Small intestine (tissue), 7 donors: ENCODE data around the gene AMPH. TPM values are rescaled to one million over a fixed set of nuclear protein-coding genes. Genes with fewer than 3 reads are reported as not detected.

ENCODE experiments used
- DNase-seq, 2 donors: peaks; one replicate each; pipeline versions ENCODE4 v3.0.0 to v3.0.0-alpha.2; 2013
- FAIRE-seq: peaks from 2 replicates; lab custom pipeline; 2012; peaks lifted over from hg19 to GRCh38; lab: Jason Lieb, UNC
- H3K27ac ChIP-seq, 3 donors: one replicate each; pipeline ENCODE4 v1.5.1; 2013; ENCODE audit warnings: low read length in 2 of 3, mild to moderate bottlenecking in 2 of 3, control low read depth in 1 of 3, inconsistent platforms in 1 of 3, low read depth in 1 of 3, moderate library complexity in 1 of 3
- H3K27me3 ChIP-seq, 3 donors: one replicate each; pipeline ENCODE4 v1.6.1; 2013; ENCODE audit warnings: low read length in 3 of 3, inconsistent platforms in 1 of 3; ENCODE audit not compliant: control insufficient read depth in 3 of 3, insufficient read depth in 3 of 3
- H3K36me3 ChIP-seq, 3 donors: one replicate each; pipeline ENCODE4 v1.6.1; 2013; ENCODE audit warnings: low read length in 3 of 3, inconsistent platforms in 1 of 3, low read depth in 1 of 3, mild to moderate bottlenecking in 1 of 3, moderate library complexity in 1 of 3; ENCODE audit not compliant: control insufficient read depth in 3 of 3, insufficient read depth in 2 of 3
- H3K4me1 ChIP-seq, 3 donors: one replicate each; pipeline ENCODE4 v1.6.1; 2013; ENCODE audit warnings: low read length in 2 of 3, inconsistent platforms in 1 of 3, low read depth in 1 of 3, mild to moderate bottlenecking in 1 of 3, moderate library complexity in 1 of 3; ENCODE audit not compliant: control insufficient read depth in 3 of 3, insufficient read depth in 2 of 3
- H3K4me3 ChIP-seq, 3 donors: one replicate each; pipeline ENCODE4 v1.5.1; 2013; ENCODE audit warnings: low read length in 3 of 3, control low read depth in 1 of 3, inconsistent platforms in 1 of 3, low read depth in 1 of 3, mild to moderate bottlenecking in 1 of 3, moderate library complexity in 1 of 3
- H3K9me3 ChIP-seq, 2 donors: one replicate each; pipeline ENCODE4 v1.6.1; 2013; ENCODE audit warnings: low read depth in 1 of 2, low read length in 1 of 2; ENCODE audit not compliant: control insufficient read depth in 2 of 2, insufficient read depth in 1 of 2
- WGBS, 3 donors: extraction: QIAGEN DNeasy Blood & Tissue Kit; methylation state at CpG; one replicate each; pipeline ENCODE4 v1.1.7; 2013; 5-methylcytosine and 5-hydroxymethylcytosine counted together
- polyA plus RNA-seq, 4 donors: library from polyadenylated mRNA; stranded (reverse) in 3 of 4; unstranded in 1 of 4; fragments of 200-250 nt in 3 of 4; fragments of 120-200 nt in 1 of 4; gene quantifications; one replicate each; pipeline versions ENCODE4 v1.2.1 to v1.2.3, GENCODE V29; 2013
- donor health status: healthy with polysubstance abuse.
- donor health status: control.
- donor health status: control.
- donor health status: Bipolar disorder and iron deficiency.
- donor health status: healthy.

The AMPH gene
- polyA plus RNA-seq, 4 donors, result 0.54 to 2.7 (median 1.6) TPM; not detected in 1

DNA sequence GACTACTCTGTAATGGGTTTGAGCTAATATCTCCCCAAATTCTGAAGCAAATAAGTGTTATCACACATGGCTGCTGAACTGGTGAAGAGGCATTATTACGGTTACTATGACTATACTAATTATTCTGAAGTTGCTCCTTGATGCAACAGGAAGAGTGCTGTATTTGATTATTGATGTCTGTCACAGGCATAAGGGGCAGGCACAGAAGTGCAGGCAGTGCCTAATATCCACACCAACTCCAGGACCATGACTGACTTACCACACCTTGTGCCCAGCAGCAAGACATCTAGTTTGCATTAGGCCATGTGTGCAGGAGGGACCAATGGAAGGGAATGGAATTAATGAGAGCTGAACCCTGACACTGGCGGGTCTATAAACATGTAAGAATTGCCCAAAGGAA is 62.7 kb downstream of the AMPH start:
- Histone ChIP-seq H3K27ac (no peak overlapping the region), H3K27me3 (no peaks in the 10 kb centered on the region), H3K4me3 (no peak overlapping the region), H3K9me3 (no peaks in the 10 kb centered on the region), H3K36me3 (no peaks in the 10 kb centered on the region), H3K4me1 (no peaks in the 10 kb centered on the region)
- WGBS, 3 donors, result 77 to 93% (median 83%) methylated on average over 2 of the region's 2 CpGs
- DNase-seq (no peak), FAIRE-seq (no peak)

DNA sequence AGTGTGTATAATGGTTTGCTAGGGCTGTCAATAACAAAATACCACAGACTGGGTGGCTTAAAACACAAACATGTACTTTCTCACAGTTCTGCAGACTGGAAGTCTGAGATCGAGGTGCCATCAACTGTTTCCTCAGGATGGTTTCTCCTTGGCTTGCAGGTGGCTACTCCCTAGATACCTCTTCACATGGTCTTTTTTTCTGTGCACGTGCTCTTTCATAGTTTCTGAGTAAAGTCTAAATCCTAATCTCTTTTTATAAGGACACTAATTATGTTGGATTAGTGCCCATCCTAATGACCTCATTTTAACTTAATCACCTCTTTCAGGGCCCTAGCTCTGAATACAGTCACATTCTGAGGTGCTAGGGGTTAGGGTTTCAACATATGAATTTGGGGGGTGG is 65.9 kb downstream of the AMPH start:
- H3K27me3 ChIP-seq, result no peaks in the 10 kb centered on the region
- H3K9me3 ChIP-seq, result no peaks in the 10 kb centered on the region
- peak in 1 of 2 donors; percentile 17 for DNase-seq
- no peak for FAIRE-seq
- H3K36me3 ChIP-seq, result no peaks in the 10 kb centered on the region
- no peak overlapping the region for H3K27ac ChIP-seq
- no peaks in the 10 kb centered on the region for H3K4me1 ChIP-seq
- H3K4me3 ChIP-seq, result no peak overlapping the region
- WGBS, 3 donors, result 14 to 59% (median 37%) methylated on average over 2 of the region's 2 CpGs

DNA sequence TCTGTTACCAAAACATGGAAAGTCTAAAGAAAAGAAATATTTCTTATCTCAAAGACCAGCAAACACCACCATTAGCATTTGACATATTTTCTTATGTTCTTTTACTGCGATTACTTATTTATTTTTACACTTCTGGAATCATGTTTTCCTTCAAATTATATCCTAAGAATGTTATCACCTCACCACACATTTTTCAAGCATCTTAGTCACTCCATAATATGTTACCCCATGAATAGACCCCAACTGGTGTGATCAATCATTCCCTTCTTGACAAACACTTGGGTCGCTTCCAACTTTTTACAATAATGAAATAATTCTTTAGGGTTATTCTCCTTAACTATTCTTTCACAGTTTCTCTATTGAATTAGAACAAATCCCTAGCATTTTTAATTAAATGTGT is 67.4 kb downstream of the AMPH start:
- no peaks in the 10 kb centered on the region for H3K9me3 ChIP-seq
- no peak for DNase-seq
- 79 to 88% (median 81%) methylated on average over 2 of the region's 2 CpGs for WGBS, 3 donors
- H3K27me3 ChIP-seq, result no peaks in the 10 kb centered on the region
- no peak overlapping the region for H3K4me3 ChIP-seq
- no peak for FAIRE-seq
- no peaks in the 10 kb centered on the region for H3K36me3 ChIP-seq
- no peak overlapping the region for H3K27ac ChIP-seq
- no peaks in the 10 kb centered on the region for H3K4me1 ChIP-seq

DNA sequence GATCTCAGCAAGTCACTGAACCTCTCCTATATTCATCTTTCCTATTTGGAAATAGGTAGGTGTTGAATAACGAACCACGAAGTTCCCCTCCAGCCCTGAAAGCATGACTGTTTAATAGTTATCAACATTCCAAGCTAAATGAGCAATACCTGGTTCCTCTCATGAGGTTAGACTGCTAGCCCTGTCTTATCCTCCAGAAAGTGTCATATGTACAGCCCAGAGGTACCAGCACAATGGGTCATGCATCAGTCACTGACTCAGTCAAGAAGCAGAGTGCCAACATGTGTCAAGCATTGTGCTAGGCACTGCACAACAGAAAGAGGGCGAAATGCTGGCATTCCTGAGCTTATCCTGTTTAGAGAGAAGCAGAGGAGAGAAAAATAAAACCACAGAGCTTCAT is 70.0 kb downstream of the AMPH start:
- FAIRE-seq (no peak), DNase-seq (no peak)
- Histone ChIP-seq H3K9me3 (no peaks in the 10 kb centered on the region), H3K4me1 (no peaks in the 10 kb centered on the region), H3K27ac (no peak overlapping the region), H3K36me3 (no peaks in the 10 kb centered on the region), H3K27me3 (no peaks in the 10 kb centered on the region), H3K4me3 (no peak overlapping the region)
- WGBS, 3 donors, result 60 to 83% (median 66%) methylated on average over 3 of the region's 3 CpGs

DNA sequence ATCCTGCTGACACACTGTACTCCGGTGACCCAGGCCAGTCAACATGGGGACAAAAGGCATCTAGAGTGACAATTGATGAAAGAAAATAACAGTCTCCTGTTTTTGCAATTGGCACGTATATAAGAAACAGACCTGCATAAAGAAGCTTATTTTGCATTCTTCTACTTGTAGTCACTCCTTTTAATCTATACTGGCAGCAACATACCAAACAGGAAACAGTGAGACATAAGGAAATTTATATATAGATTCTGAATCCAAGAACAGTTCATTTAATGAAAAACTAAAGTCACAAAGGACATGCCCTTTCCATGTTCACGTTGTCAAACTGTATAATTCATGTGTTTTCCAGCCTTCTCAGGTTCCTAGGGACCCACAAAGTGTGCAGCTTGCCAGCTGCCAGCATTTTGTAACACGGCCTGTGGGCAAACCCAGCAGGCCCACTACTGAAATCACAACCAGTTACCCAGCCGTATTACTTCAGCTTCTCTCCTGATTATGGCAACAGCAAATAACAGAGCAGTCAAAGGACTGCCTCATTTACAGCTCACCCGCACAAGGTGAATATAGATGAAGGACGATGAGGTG is 72.3 kb downstream of the AMPH start:
- H3K9me3 ChIP-seq, result no peaks in the 10 kb centered on the region
- FAIRE-seq, result no peak
- no peaks in the 10 kb centered on the region for H3K36me3 ChIP-seq
- H3K4me1 ChIP-seq, result no peaks in the 10 kb centered on the region
- no peak overlapping the region for H3K4me3 ChIP-seq
- 77 to 80% (median 79%) methylated on average over 7 of the region's 7 CpGs for WGBS, 3 donors
- no peak for DNase-seq
- no peaks in the 10 kb centered on the region for H3K27me3 ChIP-seq
- no peak overlapping the region for H3K27ac ChIP-seq

DNA sequence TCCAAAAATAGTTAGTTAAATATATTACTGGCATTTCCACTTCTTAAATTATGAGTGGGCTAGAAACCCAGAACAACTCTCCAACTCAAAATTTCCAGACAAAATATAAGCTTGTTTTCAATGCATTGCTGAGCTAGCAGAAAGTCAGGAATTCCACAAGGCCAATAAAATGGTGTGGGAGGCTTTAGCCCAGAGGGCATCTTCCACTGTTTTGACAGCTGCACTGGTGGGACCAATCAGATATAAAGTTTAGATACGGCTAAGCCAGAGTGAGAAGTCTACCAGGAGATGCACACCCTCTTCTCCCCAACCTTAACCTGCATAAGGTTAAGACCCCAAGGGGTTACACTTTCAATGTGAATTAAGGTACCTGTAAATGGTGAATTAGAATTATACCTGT is 76.6 kb downstream of the AMPH start:
- Histone ChIP-seq H3K27ac (no peak overlapping the region), H3K9me3 (no peaks in the 10 kb centered on the region), H3K4me1 (no peaks in the 10 kb centered on the region), H3K36me3 (no peaks in the 10 kb centered on the region), H3K27me3 (no peaks in the 10 kb centered on the region), H3K4me3 (no peak overlapping the region)
- DNase-seq, result no peak
- no peak for FAIRE-seq
- 45 to 72% (median 48%) methylated on average over 1 of the region's 1 CpG for WGBS, 3 donors

DNA sequence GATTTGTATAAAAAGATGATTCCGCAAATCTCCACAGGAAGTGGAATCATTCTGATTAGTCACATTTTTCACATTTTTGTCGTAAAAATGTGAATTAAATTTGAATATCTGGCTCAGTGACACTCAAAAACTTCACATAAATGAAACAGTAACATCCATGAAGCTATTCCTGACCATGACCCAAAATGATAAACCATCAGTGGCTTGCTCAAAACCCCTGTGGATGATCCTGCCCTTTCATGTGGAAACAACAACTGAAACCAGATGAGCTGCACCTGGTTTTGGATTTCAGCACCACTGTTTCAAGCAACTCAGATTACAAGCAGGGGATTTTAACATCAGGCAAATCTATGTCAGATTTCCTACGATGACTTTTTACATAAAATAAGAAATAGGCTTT is 80.3 kb downstream of the AMPH start:
- DNase-seq, result no peak
- 48 to 51% (median 50%) methylated on average over 3 of the region's 3 CpGs for WGBS, 3 donors
- H3K9me3 ChIP-seq, result no peaks in the 10 kb centered on the region
- no peaks in the 10 kb centered on the region for H3K36me3 ChIP-seq
- H3K4me1 ChIP-seq, result no peaks in the 10 kb centered on the region
- no peak overlapping the region for H3K27ac ChIP-seq
- FAIRE-seq, result no peak
- peaks cover 0 to 2% (median 0%) of the 10 kb centered on the region in 3 donors for H3K27me3 ChIP-seq
- H3K4me3 ChIP-seq, result no peak overlapping the region

DNA sequence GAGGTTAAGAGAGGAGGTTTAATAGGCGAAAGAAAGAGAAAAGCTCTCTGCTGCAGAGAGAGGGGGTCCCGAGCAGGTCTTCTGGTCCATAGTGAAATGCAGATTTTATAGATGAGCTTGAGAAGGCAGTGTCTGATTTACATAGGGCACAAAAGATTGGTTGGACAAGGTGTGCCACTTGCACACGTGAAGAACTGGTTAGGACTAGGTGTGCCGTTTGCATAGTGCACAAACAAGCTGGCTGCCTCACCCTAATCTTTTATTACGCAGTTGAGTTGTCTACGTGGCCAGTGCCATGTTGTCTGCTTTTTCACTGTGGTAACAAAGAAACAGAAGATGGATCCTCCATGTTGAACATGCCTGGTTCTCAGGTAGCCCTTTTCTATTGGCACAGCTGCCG is 82.6 kb downstream of the AMPH start:
- peaks cover 0 to 2% (median 0%) of the 10 kb centered on the region in 3 donors for H3K27me3 ChIP-seq
- no peaks in the 10 kb centered on the region for H3K36me3 ChIP-seq
- WGBS, 3 donors, result 57 to 81% (median 73%) methylated on average over 7 of the region's 7 CpGs
- no peak overlapping the region for H3K27ac ChIP-seq
- no peak for FAIRE-seq
- no peak for DNase-seq
- no peak overlapping the region for H3K4me3 ChIP-seq
- H3K4me1 ChIP-seq, result no peaks in the 10 kb centered on the region
- H3K9me3 ChIP-seq, result no peaks in the 10 kb centered on the region

DNA sequence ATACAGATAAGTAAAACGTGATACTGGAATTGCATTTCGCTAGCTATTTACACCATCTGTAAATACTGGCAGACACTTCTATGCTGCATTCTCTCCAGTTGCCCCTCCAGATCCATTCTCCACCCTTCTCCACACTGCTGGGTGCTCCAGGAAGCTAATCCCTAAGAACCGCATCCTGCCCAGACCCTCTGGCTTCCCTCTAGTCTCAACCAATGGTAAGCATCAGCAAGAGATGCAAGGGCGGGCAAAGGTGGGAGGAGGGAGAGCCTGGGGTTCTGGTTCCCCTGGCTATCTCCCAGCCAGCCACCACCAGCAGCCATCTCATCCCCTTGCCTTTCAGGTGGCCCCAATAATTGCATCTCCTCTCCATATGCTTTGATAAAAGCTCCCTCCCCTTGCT is 84.4 kb downstream of the AMPH start:
- H3K27ac ChIP-seq, result no peak overlapping the region
- 45 to 76% (median 56%) methylated on average over 4 of the region's 4 CpGs for WGBS, 3 donors

More for the DNA sequence above, 84.4 kb downstream of the AMPH start:
- Histone ChIP-seq H3K36me3 (no peaks in the 10 kb centered on the region), H3K27me3 (peaks cover 0 to 2% (median 0%) of the 10 kb centered on the region in 3 donors), H3K4me1 (no peaks in the 10 kb centered on the region), H3K9me3 (no peaks in the 10 kb centered on the region), H3K4me3 (no peak overlapping the region)
- DNase-seq (no peak), FAIRE-seq (no peak)
